Measurements from ENCODE around the gene TNIP2. TPM values are rescaled to one million over a fixed set of nuclear protein-coding genes. Genes with fewer than 3 reads are reported as not detected.
"Not testable (repeated sequence)": the region's sequence is repeated elsewhere in the genome, so short reads cannot be mapped to it uniquely, and the experiment has no call there.

Gene TNIP2
- total RNA-seq, 1 experiment from 2014 or later, result 74.0 TPM

DNA sequence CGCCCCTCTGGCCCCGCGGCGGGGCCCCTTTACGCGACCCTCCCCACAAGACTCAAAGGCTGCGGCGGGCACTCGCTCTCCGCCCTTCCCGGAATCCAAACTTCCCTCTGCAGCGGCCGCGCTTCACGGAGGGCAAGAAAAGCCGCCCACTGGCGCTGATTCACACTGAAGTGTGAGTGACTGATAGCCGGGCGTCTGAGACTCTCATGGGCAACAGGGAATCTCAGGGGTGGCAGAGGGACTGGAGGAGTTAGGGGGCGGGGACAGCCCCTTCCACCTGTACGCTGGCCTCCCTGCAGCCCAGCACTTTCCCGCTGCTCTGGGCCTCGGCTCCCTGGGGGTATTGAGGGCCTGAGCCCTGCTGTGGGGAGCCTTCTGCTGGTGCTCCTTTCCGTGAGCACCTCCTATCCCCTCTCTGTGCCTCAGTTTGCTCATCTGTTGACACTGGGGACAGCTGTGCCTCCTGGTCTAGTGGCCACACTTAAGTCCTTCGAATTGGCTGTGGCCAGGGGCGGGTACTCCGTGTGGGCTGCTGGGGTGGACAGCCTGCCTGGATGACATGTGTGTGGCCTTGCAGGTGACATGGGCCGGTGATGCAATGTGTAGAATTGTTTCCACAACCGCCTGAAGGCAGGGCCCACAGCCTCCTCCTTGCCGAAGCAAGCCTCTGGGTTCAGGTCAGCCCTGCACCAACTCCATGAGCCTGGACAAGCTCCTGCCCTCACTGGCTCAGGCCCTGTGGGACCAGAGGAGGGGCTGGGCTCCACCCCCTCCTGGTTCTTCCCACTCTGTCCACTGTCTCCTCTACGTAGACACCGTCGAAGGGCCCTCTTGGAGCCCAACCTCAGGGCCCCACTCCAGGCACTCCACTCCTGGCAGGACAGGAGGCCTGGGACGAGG, 37.7 kb upstream of the TNIP2 start:
- peak; percentile 71 for DNase-seq (ENCODE audit: low spot score)

DNA sequence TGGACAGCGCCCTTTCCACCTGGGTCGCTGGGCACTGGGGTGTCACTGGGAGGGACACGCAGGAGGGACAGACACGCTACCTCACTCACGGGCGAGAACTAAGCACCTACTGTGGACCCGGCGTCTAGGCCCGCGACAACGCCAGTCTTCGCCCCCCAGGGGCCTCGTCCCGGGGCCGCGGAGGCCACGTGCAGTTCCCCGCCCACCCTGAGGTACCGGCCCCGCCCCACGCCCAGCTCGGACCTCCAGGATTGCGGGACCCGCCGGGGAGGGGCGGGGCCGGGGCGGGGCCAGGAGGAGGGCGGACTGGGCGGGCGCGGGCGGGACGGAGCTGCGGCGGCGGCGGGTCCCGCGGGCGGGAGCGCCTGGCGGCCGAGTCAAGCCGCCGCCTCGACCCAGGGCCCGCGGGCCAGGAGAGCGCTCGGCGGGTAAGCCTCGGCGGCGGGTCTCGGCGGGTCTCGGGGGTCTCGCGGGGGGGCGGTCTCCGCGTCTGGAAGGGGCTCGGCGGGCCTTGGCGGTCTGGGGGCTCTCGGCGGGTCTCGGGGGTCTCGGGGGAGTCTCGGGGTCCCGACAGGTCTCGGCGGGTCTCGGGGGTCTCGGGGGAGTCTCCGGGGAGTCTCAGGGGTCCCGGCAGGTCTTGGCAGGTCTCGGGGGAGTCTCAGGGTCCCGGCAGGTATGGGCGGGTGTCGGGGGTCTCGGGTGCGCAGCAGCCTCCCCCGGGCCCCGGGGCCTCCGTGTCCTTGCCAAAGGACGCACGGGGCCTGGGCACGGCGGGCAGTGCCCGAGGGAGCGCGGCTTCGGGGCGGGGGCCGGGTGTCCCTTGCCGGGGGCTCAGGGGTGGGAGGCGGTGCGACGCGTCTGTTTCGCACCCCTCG, 36.8 kb upstream of the TNIP2 start, which contains the start of gene SH3BP2:
TSS of gene SH3BP2 (plus strand) at position 375 of the 875 bp plus-strand sequence. CDS start 27,533 bp downstream, outside the sequence.
- peak; percentile 25 for DNase-seq (ENCODE audit: low spot score)

DNA sequence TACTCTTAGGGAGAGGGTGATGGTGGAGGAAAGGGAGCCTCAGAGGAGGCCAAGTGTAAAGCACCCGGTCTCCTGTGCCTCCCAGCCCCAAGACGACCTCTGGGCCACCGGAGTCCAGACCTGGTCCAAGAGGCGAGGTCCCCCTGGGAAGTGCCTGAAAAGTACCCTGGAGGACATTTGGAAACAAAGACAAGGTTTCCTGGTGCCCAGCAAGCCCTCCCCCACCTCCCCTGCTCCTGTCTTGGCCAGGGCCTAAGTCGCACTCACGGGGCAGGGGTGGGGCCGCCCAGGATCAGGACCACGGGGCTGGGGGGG, 36.2 kb upstream of the TNIP2 start:
- no peak for DNase-seq (ENCODE audit: low spot score)

DNA sequence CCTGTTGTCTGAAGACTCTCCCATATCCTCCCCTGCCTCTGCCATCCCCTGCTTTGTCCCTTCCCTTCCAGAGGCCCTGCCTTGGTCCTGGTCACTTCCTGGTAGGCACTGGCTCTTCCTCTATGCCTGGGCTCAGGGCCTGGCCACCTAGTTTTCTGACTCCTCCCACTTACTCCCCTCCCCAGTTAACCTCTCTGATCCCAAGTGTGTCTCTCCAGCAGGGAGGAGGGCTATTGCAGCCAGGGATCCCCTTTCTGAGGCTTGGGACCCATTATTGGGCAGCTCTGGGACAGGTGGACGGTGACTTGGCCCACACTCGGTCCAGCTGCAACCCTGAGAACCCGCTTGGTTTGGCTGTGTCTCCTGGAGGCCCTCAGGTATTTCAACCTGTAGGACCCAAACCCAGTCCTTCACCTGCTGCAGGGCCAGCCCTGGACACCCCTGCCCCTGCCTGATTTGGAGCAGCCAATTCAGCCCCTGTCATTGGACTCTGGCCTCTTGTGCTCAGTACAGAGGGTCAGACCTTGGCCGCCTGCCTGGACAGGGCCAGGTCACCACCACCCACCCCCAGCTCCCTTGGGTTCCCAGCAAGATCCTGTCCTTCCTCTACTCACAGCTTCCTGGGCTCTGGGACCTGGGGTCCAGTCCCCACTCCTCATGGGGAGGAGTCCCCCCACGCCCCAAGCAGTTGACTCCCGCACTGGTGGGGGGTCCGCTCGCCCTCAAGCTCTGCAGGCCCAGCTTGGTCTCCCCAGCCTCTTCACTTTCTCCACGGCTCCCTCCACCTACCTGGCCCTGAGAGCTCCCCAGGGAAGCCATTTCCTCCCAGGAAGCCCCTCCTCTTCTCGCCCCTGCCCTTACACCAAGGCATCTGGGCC, 35.6 kb upstream of the TNIP2 start:
- DNase-seq (ENCODE audit: low spot score), result no peak

DNA sequence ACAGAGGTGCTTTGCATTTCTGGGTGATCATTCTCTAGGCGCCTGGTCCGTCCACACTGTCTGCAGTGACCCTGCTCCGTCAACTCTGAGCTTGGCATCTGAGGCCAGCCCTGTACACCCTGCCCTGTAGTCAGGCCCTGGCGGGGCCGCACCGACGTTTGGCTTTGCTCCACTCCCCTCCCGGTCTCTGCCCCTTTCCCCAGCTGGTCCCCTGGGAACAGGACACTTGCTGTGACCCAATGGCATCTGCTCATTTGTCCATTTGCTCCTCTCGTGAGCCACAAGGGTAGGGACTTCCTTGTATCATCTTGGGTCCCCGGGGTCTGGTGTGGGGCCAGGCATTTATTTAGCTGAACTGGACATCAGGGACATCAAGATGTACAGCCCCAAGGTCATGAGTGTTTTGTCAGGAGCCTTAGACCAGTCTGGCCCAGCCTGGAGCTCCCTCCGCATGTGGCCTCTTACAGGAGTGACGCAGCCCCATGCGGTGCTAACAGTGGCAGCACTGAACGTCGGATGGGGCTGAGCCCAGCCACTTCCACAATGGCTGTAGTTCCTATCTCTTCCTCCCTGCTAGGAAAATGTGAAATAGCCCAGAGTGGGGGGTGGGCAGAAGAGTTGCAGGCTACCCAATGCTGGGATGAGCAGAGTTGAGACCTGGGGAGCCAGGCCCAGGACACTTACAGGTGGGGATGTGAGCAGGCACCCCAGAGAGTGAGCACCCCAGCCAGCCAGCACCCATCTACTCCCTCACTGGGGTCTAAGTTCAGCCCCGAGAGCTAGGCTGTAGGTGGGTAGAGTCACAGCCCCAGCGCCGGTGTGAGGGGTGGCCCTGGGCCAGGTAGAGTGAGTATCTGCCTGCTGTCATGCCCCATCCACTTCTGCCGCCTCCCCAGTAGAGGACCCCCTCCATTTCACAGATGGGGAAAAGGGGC, 34.7 kb upstream of the TNIP2 start:
- no peak for DNase-seq (ENCODE audit: low spot score)

DNA sequence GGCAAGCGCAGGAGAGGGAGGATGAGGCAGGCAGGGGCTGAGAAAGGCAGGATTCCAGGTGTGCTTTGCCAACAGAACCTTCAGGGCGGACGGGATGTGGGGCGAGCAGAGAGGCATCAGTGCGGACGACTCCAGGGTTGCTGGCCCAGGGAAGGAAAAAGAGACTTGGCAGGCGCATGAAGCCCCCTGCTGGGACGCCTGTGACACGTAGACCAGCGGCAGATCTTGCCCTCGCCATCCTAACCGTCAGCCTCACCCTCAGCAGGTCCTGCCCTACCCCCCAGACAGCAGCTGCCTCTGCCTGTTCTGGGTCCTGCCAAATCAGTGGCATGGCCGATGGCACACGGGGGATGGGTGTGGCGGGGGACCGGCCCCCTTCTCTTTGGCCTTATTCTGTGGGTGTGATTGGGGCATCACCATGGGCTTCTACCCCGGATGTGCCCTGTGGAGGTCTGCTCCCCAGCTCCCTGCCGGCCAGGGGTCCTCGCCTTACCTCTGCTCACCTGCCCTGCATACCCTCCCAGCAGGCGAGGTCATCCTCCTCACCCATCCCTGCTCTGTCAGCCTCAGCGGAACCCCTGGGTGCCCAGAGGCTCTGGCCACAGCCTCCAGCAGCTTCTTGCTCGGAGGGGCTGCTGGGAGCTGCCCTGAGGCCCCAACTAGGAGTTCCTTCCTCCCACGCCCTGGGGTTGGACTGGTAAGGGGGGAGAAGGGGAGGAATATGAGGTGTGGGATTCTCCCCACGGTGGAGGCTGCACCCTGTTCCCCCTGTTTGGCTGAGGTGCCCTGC, 33.9 kb upstream of the TNIP2 start:
- no peak for DNase-seq (ENCODE audit: low spot score)

DNA sequence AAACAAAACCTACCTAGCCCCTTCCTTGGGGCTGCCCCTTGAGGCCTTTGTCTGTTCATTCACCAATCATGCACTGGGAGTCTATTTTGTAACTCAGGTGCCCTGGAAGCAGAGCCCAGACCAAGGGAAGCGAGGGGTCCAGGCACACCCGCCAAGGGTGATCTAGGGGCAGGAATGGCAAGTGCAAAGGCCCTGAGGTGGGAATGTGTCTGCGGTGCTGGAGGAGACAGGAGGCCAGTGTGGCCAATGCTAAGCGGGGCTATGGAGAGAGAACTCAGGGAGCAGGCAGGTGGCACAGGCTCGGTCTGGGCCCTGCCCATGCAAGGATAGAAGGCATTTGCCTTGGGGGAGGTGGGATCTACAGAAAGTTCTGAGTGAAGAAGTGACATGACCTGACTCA, 33.2 kb upstream of the TNIP2 start:
- DNase-seq (ENCODE audit: low spot score), result no peak

DNA sequence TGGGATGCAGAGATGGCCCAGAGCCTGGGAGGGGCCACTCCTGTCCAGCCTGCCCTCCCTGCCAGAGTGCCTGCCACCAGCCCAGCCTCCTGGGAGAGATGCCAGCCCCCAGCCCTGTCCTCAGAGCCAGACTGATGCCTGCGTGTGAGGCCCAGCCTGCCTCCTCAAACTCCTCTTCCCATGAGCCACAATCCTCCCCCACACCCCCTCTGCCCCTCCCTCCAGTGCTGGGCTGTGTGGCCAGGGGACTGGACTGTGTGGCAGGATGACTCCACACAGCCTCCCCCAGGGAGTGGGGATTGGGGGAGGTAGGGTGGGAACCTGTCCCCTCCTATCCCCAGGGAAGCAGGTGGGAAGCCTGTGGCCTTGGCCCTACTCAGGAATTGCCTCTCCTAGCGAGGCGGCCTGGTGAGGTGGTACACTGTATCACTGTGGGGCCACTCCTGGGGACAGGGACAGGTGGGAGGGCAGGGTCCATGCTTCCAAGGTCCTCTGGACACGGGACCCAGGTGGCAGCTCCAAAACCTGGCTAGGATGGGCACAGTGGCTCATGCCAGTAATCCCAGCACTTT, 32.5 kb upstream of the TNIP2 start:
- peak; percentile 25 for DNase-seq (ENCODE audit: low spot score)

DNA sequence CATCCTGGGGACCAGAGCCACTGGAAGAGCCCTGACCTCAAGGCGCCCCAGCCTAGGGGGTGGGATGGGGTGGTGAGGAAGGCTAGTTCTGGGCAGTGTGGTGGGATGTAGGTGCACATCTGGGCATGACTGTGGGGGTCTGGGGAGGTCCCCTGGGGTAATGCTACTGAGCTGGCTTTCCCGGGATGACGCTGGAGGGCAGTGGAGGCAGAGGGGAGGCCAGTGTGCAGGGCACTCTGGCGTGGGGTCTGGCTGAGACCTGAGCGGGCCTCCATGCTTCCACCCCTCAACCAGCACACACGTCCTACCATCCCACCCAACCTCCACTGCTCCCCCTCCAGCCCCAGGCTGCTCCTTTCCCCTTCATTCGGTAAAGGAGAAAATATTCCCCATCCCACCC, 32.0 kb upstream of the TNIP2 start:
- DNase-seq (ENCODE audit: low spot score), result no peak

DNA sequence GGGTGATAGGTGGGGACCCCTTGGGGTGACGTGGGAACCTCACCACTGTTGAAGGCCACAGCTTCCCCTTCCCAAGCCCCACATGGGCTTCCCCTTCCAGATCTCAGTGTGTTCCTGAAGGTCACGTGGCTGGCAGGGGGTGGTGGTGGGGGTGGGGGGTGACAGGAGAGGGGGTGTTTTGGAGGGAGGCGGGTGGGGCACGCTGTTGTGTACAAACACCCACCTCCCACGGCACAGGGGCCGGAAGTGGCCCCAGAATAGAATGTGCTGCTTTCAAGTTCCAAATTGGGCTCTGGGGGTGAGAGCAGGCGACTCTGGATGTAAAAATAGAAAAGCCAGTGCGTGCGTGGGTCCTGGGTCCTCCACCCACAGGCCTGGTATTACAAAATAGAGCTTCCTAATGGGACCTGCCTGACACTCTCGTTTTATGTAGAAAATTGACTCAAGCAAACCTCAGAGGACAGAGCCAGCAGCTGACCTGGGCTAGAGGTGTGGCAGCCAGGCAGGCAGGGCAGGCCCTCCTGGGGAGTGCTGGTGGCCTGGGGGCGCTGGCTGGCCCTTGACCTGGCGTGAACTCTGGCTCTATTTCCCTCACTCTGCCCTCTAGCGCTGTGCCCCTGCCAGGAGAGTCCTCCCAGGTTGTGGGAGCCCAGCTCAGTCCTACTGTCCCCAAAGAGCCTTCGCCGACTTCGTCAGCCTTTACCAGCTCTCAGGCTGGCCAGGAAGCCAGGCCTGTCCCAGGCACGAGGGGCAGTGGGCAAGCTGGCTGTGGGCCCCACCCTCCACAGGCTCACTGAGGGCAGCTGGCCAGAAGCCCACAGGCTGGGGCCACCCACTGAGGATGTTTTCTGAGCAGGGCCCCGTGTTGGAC, 31.3 kb upstream of the TNIP2 start:
- DNase-seq (ENCODE audit: low spot score), result no peak

DNA sequence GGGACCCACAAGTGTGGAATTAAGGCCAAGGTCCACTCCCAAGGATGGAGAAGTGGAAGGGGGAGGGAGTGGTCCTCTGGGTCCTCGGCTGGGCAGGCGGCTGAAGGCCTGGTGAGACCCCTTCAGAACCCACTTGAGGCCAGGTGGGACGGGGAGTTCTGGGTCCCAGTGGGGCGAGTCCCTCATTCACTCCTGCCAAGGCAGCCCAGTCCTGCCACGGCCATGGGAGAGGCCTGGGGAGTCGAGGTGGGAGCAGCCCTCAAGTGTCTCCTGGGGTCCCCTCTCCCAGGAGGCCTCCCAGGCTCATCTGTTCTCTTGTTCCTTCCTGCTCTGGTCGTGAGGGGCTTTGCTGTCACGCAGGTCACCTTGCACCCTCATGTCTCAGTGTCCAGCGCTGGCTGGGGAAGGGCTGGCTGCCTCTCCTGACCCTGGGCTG, 30.7 kb upstream of the TNIP2 start:
- DNase-seq (ENCODE audit: low spot score), result no peak

DNA sequence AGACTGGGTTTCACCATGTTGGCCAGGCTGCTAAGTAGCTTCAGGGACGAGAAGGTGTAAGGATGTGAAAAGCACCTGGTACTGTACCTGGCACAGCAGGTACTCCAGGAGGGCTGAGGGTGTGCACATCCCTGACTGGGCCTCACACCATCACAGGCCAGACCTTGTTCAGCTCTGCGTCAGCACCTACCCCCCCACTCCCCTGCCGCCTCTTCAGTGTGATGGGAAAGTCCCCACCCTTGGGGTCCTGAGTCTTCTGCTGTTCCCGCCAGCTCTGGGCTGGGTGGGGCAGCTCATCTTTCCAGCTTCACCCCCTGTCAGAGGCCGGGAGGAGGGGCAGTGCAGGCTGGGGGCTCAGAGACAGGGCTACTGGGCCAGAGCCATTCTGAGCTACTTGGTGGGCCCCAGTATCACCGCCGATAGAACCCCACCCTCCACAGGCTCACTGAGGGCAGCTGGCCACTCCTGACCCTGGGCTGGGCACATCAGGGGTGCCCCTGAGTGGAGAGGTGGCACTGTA, 30.1 kb upstream of the TNIP2 start:
- no peak for DNase-seq (ENCODE audit: low spot score)

DNA sequence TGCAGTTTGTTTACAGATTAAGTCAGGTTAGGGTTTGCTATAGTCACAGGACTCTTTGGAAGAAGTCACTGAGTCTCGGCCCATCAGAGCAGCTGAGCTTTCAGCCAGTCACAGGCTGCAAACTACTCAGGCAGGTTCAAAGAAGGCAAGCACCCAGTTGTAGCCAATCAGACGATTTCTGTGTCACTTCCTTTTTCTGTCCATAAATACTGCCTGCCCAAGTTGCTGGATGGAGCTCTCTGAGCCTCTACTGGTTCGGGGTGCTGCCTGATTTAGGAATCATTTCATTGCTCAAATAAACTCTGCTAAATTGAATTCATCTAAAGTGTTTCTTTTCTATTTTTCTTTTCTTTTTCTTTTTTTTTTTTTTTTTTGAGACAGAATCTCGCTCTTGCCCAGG, 29.5 kb upstream of the TNIP2 start:
- DNase-seq (ENCODE audit: low spot score), result no peak

DNA sequence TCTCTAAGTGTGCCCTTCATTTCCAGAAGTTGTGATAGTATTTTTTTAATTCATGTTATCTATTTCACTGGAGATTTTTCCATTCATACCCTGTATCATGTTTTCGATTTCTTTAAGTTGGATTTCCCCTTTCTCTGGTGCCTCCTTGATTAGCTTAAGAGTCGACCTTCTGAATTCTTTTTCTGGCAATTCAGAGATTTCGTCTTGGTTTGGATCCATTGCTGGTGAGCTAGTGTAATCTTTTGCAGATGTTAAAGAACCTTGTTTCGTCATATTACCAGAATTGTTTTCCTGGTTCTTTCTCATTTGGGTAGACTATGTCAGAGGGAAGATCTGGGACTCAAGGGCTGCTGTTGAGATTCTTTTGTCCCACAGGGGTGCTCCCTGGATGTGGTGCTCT, 27.7 kb upstream of the TNIP2 start:
- DNase-seq (ENCODE audit: low spot score), result no peak

DNA sequence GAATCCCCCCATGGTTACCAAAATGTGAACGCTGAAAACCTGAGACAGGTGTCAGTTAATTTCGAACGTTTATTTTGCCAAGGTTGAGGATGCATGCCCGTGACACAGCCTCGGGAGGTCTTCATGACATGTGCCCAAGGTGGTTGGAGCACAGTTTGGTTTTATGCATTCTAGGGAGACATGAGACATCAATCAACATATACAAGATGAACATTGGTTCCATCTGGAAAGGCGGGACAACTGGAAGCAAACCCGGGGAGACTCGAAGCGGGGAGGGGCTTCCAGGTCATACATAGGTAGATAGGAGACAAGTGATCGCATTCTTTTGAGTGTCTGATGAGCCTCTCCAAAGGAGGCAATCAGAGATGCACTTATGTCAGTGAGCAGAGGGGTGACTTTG, 25.8 kb upstream of the TNIP2 start:
- no peak for DNase-seq (ENCODE audit: low spot score)

DNA sequence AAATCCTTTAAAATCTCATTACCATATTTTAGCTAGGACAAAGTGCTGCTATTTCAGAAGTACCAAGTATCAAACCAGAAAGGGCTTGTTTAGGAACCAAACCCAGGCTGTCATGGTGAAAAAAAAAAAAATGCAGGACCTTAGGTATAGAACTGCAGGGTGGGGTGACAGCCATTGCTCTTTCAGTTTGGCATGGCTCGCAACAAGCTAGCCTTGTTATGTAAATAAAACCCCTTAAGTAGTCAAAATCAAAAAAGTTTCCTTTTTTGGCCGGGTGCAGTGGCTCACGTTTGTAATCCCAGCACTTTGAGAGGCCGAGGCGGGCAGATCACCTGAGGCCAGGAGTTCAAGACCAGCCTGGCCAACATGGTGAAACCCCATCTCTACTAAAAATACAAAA, 24.5 kb upstream of the TNIP2 start:
- not testable (repeated sequence) for DNase-seq (ENCODE audit: low spot score)

DNA sequence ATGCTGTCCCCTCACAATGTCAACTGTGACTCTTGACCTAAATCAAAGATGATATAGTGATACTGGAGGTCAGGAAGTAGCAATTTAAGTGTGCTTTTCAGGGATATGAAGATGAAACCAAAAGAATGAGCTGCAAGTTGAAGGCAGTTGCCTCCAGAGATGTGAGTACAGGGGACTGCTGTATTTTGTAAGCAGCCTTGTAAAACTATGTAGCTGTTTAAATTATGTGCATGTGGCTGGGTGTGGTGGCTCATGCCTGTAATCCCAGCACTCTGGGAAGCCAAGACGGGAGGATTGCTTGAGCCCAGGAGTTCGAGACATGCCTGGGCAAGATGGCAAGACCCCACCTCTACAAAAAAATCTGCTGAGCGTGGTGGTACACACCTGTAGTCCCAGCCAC, 15.1 kb upstream of the TNIP2 start:
- DNase-seq (ENCODE audit: low spot score), result no peak

DNA sequence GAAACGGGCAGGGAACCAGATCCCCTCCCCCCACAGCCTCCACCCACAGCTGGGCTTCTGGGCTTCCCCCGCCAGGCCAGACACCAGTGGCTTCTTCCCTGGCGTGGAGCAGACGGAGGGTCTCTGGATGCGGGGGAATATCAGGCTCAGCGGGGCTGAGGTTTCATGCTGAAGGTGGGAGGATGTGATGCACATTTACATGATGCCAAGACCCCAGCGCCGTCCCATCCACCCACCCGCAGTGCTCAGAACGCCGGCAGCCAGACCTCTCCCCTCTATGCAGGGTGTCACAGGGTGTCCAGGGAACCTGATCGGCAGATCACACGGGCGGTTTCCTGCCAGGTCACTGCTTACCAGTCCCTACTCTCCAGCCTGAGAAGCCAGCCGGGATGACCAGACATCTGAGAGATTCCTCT, 12.8 kb upstream of the TNIP2 start:
- no peak for DNase-seq (ENCODE audit: low spot score)
